Osteoblast (primary cell): ENCODE data around the gene SNAI3. TPM values are rescaled to one million over a fixed set of nuclear protein-coding genes. Genes with fewer than 3 reads are reported as not detected.

Experiments
- DNase-seq: peaks from one replicate; pipeline ENCODE4 v3.0.0; 2011; ENCODE audit warnings: low spot score, mixed read lengths; ENCODE audit not compliant: insufficient read length; ENCODE audit errors: missing footprints
- H2AFZ ChIP-seq: 2 replicates; pipeline ENCODE4 v1.6.0; 2011; ENCODE audit warnings: mild to moderate bottlenecking, low read length
- H3K27ac ChIP-seq: 2 replicates; pipeline ENCODE4 v1.5.1; 2011; ENCODE audit warnings: mild to moderate bottlenecking, low read depth, low read length, moderate library complexity
- H3K27me3 ChIP-seq: 2 replicates; pipeline ENCODE4 v1.6.0; 2012; ENCODE audit warnings: mild to moderate bottlenecking, control low read depth, inconsistent platforms, low read length, moderate library complexity; ENCODE audit not compliant: insufficient read depth
- H3K36me3 ChIP-seq: 2 replicates; pipeline ENCODE4 v1.5.1; 2011; ENCODE audit warnings: mild to moderate bottlenecking, low read length, control low read depth, moderate library complexity; ENCODE audit not compliant: insufficient read depth
- H3K4me1 ChIP-seq: 2 replicates; pipeline ENCODE4 v1.5.1; 2011; ENCODE audit warnings: mild to moderate bottlenecking, low read length, control low read depth, moderate library complexity; ENCODE audit not compliant: insufficient read depth
- H3K4me2 ChIP-seq: 2 replicates; pipeline ENCODE4 v1.6.0; 2011; ENCODE audit warnings: mild to moderate bottlenecking, low read length; ENCODE audit not compliant: insufficient read depth
- H3K4me3 ChIP-seq: fragments of 200-600 bp; sonication (generic); 3 replicates; pipeline ENCODE4 v1.5.1; 2012; ENCODE audit warnings: mild to moderate bottlenecking, low read length, inconsistent platforms; ENCODE audit not compliant: insufficient read depth
- H3K79me2 ChIP-seq: 2 replicates; pipeline ENCODE4 v1.6.0; 2012; ENCODE audit warnings: mild to moderate bottlenecking, low read length, control low read depth, inconsistent platforms; ENCODE audit not compliant: insufficient read depth
- H3K9me3 ChIP-seq: 2 replicates; pipeline ENCODE4 v1.5.1; 2011; ENCODE audit warnings: low read depth, low read length, control low read depth
- H4K20me1 ChIP-seq: 2 replicates; pipeline ENCODE4 v1.6.0; 2012; ENCODE audit warnings: mild to moderate bottlenecking, low read length, control low read depth; ENCODE audit not compliant: insufficient read depth
- total RNA-seq: library from RNA; depleted of rRNA; stranded (reverse); fragments of >200 nt; gene quantifications from 2 replicates; pipeline ENCODE4 v1.2.3, GENCODE V29; 2012
- TF ChIP-seq, protein P1 (sequence below): IDR thresholded peaks from 2 replicates; pipeline ENCODE4 v1.5.1; 2011; ENCODE audit warnings: mild to moderate bottlenecking, low read depth, low read length, moderate library complexity; ENCODE audit errors: extremely low read depth

SNAI3 gene
- total RNA-seq, 1 donor = not detected

DNA sequence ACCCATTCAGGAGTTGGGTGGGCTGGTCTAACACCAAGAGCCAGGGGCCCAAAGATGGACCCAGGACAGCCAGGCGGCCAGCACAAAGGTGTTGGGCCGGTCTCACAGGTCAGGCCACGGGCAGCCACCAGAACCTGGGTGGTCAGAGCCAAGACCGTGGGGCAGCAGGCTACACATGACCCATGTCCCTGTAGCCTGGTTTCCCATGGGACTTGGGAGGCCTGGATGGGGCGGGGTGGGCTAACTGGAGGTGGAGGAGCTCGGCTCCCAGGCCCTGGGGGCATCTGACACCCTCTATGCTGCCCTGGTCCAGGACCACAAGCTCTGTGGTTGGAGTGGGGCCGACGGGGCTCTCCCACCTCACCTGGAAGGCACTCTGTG lies 37.2 kb upstream of the SNAI3 start:
- Histone ChIP-seq H3K27me3 (no peaks in the 10 kb centered on the region), H3K9me3 (no peaks in the 10 kb centered on the region), H3K36me3 (peaks cover 81% of the 10 kb centered on the region), H3K4me3 (no peak overlapping the region), H3K4me2 (no peak overlapping the region), H4K20me1 (peaks cover 8% of the 10 kb centered on the region), H3K27ac (no peak overlapping the region), H3K79me2 (peaks cover 16% of the 10 kb centered on the region), H2AFZ (no peak overlapping the region), H3K4me1 (no peaks in the 10 kb centered on the region)
- DNase-seq = no peak
- TF ChIP-seq, protein P1, sequence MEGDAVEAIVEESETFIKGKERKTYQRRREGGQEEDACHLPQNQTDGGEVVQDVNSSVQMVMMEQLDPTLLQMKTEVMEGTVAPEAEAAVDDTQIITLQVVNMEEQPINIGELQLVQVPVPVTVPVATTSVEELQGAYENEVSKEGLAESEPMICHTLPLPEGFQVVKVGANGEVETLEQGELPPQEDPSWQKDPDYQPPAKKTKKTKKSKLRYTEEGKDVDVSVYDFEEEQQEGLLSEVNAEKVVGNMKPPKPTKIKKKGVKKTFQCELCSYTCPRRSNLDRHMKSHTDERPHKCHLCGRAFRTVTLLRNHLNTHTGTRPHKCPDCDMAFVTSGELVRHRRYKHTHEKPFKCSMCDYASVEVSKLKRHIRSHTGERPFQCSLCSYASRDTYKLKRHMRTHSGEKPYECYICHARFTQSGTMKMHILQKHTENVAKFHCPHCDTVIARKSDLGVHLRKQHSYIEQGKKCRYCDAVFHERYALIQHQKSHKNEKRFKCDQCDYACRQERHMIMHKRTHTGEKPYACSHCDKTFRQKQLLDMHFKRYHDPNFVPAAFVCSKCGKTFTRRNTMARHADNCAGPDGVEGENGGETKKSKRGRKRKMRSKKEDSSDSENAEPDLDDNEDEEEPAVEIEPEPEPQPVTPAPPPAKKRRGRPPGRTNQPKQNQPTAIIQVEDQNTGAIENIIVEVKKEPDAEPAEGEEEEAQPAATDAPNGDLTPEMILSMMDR = no peak

DNA sequence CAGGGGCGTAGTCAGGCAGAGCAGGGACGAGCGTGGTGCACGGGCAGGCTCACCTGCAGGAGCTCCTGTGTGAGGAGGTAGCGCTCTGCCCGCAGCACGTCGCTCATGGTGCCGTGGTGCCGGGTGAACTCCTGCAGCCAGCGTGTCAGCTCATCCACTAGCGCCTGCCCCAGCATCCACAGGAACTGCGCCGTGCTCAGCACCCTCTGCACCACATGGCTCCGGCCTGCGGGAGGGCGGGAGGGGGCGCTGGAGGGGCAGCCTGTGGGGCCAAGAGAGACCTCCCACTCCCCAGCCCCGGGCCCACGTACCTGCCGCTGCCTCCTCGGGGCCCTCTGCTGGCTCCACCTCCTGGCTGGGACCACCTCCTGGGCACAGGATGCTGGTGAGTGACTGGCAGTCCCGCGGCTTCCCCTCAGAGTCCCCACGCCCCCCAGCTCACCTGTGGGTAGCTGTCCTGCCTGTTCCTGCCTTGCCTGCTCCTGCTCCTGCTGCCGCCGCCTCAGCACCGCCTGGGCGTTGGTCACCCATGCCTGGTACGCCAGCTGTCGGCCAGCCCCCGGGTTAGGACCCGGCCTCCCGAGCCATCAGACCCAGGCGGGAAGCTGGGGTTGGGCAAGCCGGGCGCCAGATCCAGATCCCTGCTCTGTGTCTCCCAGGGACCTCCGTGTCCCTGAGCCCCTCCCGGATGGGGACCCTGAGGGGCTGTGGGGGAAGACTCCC lies 36.6 kb upstream of the SNAI3 start:
- no peak for DNase-seq
- peaks cover 8% of the 10 kb centered on the region for H4K20me1 ChIP-seq
- no peak overlapping the region for H3K4me2 ChIP-seq
- H2AFZ ChIP-seq = no peak overlapping the region
- no peak overlapping the region for H3K27ac ChIP-seq
- no peak overlapping the region for H3K4me3 ChIP-seq
- no peaks in the 10 kb centered on the region for H3K27me3 ChIP-seq
- peaks cover 14% of the 10 kb centered on the region for H3K79me2 ChIP-seq
- peaks cover 85% of the 10 kb centered on the region for H3K36me3 ChIP-seq
- no peaks in the 10 kb centered on the region for H3K9me3 ChIP-seq
- TF ChIP-seq, protein P1 = no peak
- H3K4me1 ChIP-seq = no peaks in the 10 kb centered on the region

DNA sequence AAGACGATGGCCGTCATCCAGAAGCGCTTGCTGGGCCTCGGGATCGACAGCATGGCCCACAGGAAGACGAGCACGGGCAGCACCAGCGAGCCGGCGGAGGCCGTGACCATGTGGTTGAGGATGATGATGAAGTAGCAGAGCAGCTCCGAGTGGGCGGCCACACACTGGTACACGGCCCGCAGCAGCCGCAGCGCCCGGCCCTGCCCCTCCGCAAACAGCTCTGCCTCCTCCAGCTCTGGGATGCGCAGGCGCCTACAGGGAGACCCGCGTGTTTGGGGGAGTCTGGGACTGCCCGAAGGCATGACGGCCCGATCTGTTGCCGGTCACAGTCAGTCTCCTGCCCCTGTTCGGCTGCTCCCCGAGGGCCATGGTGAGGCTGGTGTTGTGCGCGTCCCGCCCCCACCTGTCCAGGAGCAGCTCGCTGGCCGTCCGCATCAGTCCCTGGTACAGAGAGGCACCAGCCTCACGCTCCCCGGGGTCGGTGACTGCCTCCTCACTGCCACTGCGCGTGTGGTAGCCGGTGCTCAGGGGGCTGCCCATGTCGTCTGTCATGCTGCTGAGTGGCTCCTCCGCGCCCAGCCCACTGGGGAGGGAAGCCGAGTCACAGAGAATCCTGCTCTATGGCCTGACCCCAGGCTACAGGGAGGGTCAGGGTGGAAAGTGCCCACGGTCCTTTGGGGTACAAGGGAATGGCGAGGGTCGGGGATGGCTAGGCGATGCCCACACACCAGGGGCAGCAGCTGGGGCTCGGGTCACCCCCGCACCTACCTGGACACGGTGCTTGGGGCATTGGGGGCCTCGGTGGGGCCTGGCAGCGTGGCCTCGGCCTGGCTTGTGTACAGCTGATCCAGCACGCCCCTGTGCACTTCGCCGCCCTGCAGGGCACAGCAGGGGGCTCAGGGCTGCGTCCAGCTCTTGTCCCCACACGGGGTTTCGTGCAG lies 35.8 kb upstream of the SNAI3 start:
- Histone ChIP-seq H3K4me3 (no peak overlapping the region), H3K9me3 (no peaks in the 10 kb centered on the region), H3K4me2 (no peak overlapping the region), H3K27ac (no peak overlapping the region), H3K27me3 (no peaks in the 10 kb centered on the region), H3K4me1 (no peaks in the 10 kb centered on the region), H4K20me1 (peaks cover 11% of the 10 kb centered on the region), H3K36me3 (peaks cover 88% of the 10 kb centered on the region), H2AFZ (no peak overlapping the region), H3K79me2 (peaks cover 10% of the 10 kb centered on the region)
- peak; percentile 86 for DNase-seq
- TF ChIP-seq, protein P1 = no peak

DNA sequence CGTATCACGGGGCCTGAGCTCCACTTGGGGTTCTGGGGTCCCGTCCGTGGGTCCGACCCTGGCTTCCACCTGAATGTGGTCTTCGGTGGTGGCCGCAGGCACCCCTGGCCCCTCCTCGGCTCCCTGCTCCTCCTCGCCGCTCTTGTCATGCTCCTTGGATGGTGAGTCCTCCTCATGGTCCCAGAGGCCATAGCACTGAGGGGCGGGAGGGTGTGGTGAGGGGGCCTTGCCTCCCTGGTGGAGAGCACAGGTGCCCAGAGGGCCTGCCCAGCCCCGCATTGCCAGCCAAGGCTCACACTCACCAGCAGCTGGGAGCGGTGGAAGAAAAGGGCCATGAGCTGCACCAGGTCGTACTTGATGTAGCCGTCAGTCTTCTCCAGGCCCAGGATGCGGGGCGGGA lies 34.9 kb upstream of the SNAI3 start:
- peak; percentile 86 for DNase-seq
- H3K27me3 ChIP-seq = no peaks in the 10 kb centered on the region
- peaks cover 6% of the 10 kb centered on the region for H3K79me2 ChIP-seq
- peaks cover 91% of the 10 kb centered on the region for H3K36me3 ChIP-seq
- no peaks in the 10 kb centered on the region for H3K4me1 ChIP-seq
- H2AFZ ChIP-seq = no peak overlapping the region
- H3K9me3 ChIP-seq = no peaks in the 10 kb centered on the region
- H3K27ac ChIP-seq = no peak overlapping the region
- H3K4me3 ChIP-seq = no peak overlapping the region
- H4K20me1 ChIP-seq = peaks cover 11% of the 10 kb centered on the region
- TF ChIP-seq, protein P1 = no peak
- no peak overlapping the region for H3K4me2 ChIP-seq
